Hematopoietic multipotent progenitor cell treated with erythropoietin and hydrocortisone succinate and interleukin-3 and kit ligand, for 4 days (in vitro differentiated cells): ENCODE data around the gene NSF.
"Not testable (repeated sequence)": the region's sequence is repeated elsewhere in the genome, so short reads cannot be mapped to it uniquely, and the experiment has no call there.

Experiments
- DNase-seq: peaks from one replicate; pipeline ENCODE4 v3.0.0-alpha.2; 2015

Gene NSF

GRCh38 chr17:46777943-46778915 lies 187.8 kb downstream of the NSF start:
- DNase-seq = peak; percentile 79

DNA sequence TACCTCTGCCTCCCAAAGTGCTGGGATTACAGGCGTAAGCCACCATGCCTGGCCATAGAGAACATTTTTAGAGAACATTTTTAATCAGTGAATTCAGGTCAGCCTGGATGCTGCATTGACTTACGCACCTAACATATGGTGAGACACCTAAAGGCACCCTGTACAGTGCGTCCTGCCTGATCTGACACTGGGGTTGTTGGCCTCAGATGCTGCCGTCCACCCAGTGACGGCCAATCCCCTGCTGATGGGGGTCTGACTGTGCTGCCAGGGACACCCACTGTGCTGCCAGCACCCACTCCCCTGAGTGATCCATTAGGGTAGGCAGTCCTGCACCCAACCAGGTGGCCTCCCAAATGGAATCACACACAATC lies 189.5 kb downstream of the NSF start:
- DNase-seq = no peak

GRCh38 chr17:46782250-46782953 lies 191.9 kb downstream of the NSF start:
- peak; percentile 52 for DNase-seq

- no peak for DNase-seq
Measured at GRCh38 chr17:46783031-46783593, 192.6 kb downstream of the NSF start.

DNA sequence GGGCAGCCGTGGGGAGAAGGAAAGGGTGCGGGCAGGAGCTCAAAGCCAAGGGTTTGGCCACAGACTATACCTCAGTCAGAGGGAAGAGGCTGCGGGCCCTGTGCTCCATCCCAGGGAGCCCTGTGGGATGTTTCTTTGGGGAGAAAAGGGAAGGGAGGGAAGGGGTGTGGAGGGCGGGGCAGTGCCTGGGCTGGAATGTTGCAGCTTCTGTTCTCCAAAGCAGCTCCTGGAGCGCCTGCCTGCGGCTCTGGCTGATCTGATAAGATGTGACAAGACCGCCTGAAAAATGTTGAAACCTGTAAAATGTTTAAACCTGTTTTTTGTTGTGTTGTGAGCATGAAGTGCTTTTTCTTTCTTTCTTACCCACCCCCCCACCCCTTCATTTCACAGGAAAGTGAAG lies 195.2 kb downstream of the NSF start:
- DNase-seq = no peak

- DNase-seq = no peak
Measured at GRCh38 chr17:46787478-46787877, 197.0 kb downstream of the NSF start.

GRCh38 chr17:46788300-46788699 lies 197.8 kb downstream of the NSF start:
- no peak for DNase-seq

- no peak for DNase-seq
Measured at GRCh38 chr17:46788796-46789195, 198.3 kb downstream of the NSF start.

DNA sequence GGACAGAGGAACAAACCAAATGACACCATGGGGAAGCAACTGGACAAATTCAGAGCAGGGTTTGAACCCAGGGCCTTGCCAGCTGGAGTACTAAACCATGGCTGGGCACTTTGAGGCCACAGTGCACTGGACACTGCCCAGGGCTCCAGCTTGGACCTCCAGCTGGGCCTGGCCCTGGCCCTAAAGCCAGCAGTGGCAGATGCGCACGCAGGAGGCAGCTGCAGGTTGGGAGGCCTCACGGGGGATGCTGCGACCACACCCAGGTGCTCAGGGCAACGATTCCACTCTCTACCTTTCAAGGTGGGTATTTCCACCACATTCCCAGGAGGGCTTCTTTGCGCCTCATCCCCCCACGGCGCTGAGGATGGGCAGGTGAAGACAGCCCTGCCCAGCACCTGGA lies 199.1 kb downstream of the NSF start:
- no peak for DNase-seq

DNA sequence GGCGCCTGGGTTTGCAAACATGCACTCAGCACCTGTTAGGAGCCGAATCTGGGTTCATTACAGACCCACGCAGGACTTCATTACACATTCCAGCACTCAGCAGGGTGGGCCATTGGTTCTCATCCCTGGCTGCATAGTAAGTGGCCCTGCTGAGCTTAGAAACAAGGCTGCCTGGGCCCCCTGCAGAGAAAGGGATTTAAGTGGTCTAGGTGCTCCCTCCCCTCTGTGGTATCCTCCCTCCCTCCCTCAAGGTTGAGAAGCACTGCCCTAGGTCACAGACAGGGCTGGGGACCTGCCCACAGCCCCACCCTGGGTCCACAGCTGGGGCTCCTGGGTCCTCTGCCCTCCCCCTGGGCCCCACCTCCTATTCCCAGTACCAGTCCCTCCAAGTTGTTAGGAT lies 199.7 kb downstream of the NSF start:
- no peak for DNase-seq

GRCh38 chr17:46791531-46791930 lies 201.1 kb downstream of the NSF start:
- DNase-seq = no peak

GRCh38 chr17:46792071-46792470 lies 201.6 kb downstream of the NSF start:
- no peak for DNase-seq

GRCh38 chr17:46793023-46793422 lies 202.6 kb downstream of the NSF start:
- DNase-seq = not testable (repeated sequence)

DNA sequence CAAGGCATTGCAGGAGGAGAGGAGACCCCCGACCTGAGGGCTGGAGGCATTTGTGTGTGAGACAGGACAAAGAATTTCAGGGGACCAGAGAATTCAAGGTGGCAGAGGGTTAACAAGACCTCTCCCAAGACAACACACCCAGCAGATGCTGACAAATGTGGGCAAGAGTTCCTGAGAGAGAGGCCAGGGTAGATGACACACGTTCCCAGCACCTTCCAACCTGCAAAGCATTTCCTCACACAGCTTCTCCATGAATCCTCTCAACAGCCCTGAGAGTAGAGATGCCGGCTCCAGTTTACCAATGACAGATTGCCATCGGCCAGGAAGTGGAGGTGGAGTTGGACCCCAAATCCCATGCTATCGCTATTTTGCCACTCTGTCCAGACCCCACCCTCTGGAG lies 203.1 kb downstream of the NSF start:
- DNase-seq = no peak

DNA sequence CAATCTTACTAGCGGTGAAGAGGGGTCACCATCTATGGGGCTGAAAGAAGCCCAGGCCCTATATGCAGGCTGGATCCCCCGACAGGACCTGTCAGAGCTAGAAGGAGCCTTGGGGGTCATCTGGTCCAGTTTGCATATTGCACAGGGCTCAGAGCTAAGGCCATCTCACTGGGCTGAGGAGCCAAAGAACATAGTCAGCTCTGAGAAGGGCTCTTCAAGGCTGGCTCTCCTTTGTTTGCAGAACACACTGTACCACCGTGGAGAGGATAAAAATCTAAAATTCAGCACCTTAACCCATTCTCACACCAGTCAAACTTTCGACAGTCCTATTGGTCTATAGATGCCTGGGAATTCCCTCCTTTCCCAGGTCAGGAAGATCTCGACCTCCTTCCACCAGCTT lies 203.8 kb downstream of the NSF start:
- no peak for DNase-seq

DNA sequence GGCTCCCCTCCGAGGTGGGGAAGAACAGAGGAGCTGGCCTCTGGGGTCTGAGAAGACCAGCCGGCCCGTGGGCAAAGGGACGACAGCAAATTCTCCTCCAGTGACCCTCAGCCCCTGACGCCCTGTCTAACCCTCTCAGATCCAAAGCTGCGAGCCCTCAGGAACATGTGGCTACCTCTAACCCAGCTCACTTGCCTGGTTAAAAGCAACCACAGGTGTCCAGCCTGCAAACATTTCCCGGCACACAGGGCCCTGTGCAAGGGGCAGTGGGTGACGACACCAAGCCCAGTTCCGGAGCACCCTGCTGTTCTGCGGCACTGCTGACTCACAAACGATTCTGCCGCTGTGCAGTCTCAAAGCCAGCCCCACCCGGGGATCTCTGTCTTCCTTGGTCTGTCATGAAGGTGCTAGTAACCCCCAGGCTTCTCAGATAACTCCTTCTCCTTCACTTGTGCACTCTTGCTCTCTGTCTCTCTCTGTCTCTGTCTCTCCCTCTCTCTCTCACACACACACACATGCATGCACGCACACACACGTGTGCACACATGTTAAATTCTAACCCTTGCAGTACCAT lies 205.0 kb downstream of the NSF start:
- DNase-seq = no peak

GRCh38 chr17:46796084-46796483 lies 205.6 kb downstream of the NSF start:
- no peak for DNase-seq

DNA sequence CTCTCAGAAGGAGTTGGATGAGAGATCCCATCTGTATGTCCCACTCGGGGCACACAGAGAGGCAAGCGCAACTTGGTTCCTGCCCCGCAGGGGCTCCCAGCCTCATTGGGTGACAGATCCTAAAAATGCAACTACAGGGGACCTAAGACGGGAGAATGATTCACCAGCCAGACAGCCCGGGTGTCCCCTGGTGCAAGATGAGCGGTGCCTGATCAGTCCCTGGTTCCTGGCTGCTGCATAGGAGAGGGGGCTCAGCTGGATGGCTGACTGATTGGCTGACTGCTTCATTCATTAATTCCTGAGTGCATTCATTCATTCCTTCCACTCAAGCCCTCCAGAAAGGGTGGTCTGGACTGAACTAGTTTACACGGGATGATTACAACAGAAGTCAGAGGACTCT lies 206.1 kb downstream of the NSF start:
- no peak for DNase-seq

GRCh38 chr17:46796956-46797530 lies 206.6 kb downstream of the NSF start:
- no peak for DNase-seq

GRCh38 chr17:46800573-46800972 lies 210.1 kb downstream of the NSF start:
- DNase-seq = no peak

- no peak for DNase-seq
Measured at GRCh38 chr17:46802800-46803199, 212.3 kb downstream of the NSF start.

- DNase-seq = no peak
Measured at GRCh38 chr17:46803544-46803943, 213.1 kb downstream of the NSF start.

DNA sequence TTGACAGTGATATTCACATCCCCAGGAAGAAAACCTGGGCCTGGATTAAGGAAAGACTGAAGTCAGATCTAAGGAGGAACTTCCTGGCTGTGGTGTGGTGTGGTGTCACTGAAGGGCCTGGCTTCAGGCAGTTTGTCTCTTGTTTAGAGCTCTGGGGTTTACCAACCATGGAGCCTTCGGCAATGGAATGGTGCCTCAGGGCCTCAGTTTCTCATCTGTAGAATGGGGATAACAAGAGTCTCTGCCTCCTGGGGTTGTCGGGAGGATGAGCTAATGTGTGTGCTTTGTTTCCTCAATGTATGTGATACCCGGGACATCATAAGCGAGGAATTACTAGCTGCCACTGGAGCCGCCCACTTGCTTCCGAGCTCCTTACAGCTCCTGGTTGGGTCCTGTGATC lies 215.3 kb downstream of the NSF start:
- no peak for DNase-seq
